ENCODE measurements around the gene SLC6A8. TPM values are rescaled to one million over a fixed set of nuclear protein-coding genes. Genes with fewer than 3 reads are reported as not detected.
"Not testable (repeated sequence)": the region's sequence is repeated elsewhere in the genome, so short reads cannot be mapped to it uniquely, and the experiment has no call there.

SLC6A8 gene
- polyA plus RNA-seq, 1 experiment: 11.9 TPM

DNA sequence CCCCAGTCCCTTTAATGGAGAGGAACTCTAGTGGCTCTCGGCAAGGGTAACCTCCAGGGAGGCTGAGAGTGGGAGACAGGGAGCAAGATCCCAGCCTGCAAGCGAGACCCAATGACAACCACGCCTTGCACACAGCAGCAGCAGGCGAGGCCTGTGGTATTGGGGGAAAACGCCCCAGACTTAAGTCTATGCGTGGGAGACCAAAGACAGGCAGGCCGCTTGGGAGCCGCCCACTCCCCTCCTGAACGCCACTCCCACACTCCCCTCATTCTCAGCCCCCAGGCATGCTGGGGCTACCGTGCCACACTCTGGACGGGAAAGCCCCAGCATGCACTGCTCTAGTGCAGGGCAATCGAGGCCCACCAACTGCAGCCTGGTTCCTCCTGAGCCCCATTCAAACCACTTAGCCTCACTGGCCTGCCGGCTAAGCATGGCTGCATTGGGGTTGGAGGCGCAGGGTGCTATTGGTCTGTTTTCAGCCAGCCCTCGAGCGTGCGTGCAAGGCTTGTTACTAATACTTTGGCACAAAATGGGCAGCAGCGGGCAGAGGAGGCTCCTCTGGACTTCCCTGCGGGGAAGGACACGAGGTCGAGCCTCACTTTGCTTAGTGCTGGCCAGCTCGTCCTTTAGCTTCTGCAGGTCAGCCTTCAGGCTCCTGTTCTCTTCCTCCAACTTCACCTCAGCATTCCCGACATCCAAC lies 14.8 kb downstream of the SLC6A8 start:
- ChIA-PET POLR2A (no interaction called here), CTCF (interaction anchor here (0.7 kb wide), 1 partner anchor 35 kb away, joined by 3 read pairs; no protein-coding TSS in a partner anchor)
- peaks cover 5% of the 10 kb centered on the region for H3K36me3 ChIP-seq (ENCODE audit: control insufficient read depth, insufficient read depth, low read length)
- H3K27me3 ChIP-seq (ENCODE audit: control insufficient read depth, insufficient read depth, low read length): no peaks in the 10 kb centered on the region
- TF ChIP-seq, protein P1, sequence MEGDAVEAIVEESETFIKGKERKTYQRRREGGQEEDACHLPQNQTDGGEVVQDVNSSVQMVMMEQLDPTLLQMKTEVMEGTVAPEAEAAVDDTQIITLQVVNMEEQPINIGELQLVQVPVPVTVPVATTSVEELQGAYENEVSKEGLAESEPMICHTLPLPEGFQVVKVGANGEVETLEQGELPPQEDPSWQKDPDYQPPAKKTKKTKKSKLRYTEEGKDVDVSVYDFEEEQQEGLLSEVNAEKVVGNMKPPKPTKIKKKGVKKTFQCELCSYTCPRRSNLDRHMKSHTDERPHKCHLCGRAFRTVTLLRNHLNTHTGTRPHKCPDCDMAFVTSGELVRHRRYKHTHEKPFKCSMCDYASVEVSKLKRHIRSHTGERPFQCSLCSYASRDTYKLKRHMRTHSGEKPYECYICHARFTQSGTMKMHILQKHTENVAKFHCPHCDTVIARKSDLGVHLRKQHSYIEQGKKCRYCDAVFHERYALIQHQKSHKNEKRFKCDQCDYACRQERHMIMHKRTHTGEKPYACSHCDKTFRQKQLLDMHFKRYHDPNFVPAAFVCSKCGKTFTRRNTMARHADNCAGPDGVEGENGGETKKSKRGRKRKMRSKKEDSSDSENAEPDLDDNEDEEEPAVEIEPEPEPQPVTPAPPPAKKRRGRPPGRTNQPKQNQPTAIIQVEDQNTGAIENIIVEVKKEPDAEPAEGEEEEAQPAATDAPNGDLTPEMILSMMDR (IDR thresholded peaks at IDR 0.05; ENCODE audit: insufficient read depth, low read depth, low read length): no peak
- DNase-seq (ENCODE audit: low read depth): no peak
- H3K4me3 ChIP-seq (ENCODE audit: low read depth, low read length): no peak overlapping the region

DNA sequence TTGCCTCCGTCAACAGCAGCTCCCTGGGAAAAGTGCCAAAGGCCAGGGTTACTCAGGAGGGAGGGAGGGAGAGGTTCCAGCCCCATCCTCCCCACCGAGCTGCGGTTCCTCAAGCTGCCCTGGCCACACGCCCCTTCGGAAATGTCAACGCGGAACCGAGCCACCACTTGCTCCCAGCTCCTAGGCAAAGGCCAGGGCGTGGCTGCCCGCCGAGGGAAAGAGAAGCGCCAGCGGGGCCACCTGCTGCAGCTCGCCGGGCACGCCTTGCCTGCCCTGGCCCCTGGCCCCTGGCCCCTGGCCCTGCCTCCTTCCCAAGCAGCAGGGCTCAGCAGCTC lies 15.3 kb downstream of the SLC6A8 start:
- DNase-seq (ENCODE audit: low read depth): no peak
- TF ChIP-seq, protein P1 (IDR thresholded peaks at IDR 0.05; ENCODE audit: insufficient read depth, low read depth, low read length): no peak

DNA sequence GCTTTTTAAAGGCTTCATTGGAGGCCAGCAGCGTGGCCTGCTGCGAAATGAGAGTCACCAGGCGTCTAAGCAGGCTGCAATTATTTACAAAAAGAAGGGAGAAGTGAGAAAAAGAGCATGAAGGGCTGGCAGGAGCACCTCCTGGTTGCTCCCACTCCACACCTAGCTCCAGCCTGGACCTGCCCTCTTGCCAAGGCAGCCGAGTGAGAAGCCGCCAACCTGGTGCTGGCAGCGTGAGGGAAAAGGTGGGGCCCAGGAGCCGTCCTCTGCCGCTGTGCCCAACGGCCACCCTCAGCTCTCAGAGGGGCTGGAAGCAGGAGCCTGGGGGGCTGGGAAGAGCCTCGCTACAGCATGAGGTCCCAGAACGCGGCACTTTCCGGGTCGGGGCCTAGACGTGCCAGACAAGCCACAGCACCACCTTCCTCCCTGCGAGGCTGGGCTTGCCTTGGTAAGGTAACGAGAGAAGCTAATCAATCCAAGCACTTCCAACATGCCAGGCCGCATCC lies 16.3 kb downstream of the SLC6A8 start:
- Histone ChIP-seq H3K27me3 (ENCODE audit: control insufficient read depth, insufficient read depth, low read length) (no peaks in the 10 kb centered on the region), H3K4me3 (ENCODE audit: low read depth, low read length) (no peak overlapping the region), H3K36me3 (ENCODE audit: control insufficient read depth, insufficient read depth, low read length) (peaks cover 5% of the 10 kb centered on the region)
- TF ChIP-seq, protein P1 (IDR thresholded peaks at IDR 0.05; ENCODE audit: insufficient read depth, low read depth, low read length): no peak
- POLR2A ChIA-PET: no interaction called here
- DNase-seq (ENCODE audit: low read depth): no peak
- CTCF ChIA-PET: interaction anchor here (1.1 kb wide), 1 partner anchor 22 kb away, joined by 3 read pairs; no protein-coding TSS in a partner anchor

More for the DNA sequence above, 15.3 kb downstream of the SLC6A8 start:
- POLR2A ChIA-PET: no interaction called here
- CTCF ChIA-PET: interaction anchor here (0.7 kb wide), 1 partner anchor 35 kb away, joined by 3 read pairs; no protein-coding TSS in a partner anchor
- H3K4me3 ChIP-seq (ENCODE audit: low read depth, low read length): no peak overlapping the region
- H3K27me3 ChIP-seq (ENCODE audit: control insufficient read depth, insufficient read depth, low read length): no peaks in the 10 kb centered on the region
- H3K36me3 ChIP-seq (ENCODE audit: control insufficient read depth, insufficient read depth, low read length): peaks cover 5% of the 10 kb centered on the region

DNA sequence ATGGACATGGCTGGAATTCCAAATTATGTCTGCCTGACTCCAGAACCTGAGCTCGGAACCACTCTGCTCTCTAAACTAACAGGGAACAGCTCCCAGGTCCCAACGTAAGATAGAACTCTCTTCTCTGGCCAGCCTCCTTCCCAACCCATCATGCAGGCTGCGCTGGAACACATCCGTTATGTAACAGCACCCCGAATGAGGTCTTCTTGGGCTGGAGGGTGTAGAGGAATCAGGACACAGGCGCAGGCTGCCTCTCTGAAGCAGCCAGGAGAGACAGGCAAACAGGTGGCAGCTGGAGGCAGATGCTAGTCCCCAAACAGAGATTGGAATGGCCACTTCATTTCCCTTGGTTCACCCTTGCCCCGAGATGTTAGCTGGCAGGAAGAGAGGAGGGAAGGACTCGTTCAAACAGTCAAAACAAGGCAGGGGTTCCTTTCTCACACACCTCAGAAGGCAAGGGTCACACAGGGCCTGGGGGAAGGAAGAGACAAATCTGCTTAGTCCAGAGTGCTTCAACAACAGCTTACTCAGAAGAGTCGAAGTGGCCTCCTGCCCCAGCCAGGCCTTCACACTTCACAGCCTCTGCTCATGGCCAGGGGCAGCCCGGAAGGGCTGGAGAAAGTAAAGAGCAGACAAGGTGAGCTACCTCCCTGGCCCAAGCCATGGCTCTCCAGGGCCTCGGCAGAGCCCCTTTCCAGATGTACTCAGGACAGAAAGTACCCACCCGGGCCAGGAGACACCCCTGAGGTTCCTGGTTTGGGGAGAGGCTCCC lies 17.1 kb downstream of the SLC6A8 start:
- H3K27me3 ChIP-seq (ENCODE audit: control insufficient read depth, insufficient read depth, low read length); POLR2A ChIA-PET; DNase-seq (ENCODE audit: low read depth); H3K36me3 ChIP-seq (ENCODE audit: control insufficient read depth, insufficient read depth, low read length); H3K4me3 ChIP-seq (ENCODE audit: low read depth, low read length): not testable (repeated sequence)
- CTCF ChIA-PET: interaction anchor here (1.1 kb wide), 1 partner anchor 21 kb away, joined by 3 read pairs; no protein-coding TSS in a partner anchor

DNA sequence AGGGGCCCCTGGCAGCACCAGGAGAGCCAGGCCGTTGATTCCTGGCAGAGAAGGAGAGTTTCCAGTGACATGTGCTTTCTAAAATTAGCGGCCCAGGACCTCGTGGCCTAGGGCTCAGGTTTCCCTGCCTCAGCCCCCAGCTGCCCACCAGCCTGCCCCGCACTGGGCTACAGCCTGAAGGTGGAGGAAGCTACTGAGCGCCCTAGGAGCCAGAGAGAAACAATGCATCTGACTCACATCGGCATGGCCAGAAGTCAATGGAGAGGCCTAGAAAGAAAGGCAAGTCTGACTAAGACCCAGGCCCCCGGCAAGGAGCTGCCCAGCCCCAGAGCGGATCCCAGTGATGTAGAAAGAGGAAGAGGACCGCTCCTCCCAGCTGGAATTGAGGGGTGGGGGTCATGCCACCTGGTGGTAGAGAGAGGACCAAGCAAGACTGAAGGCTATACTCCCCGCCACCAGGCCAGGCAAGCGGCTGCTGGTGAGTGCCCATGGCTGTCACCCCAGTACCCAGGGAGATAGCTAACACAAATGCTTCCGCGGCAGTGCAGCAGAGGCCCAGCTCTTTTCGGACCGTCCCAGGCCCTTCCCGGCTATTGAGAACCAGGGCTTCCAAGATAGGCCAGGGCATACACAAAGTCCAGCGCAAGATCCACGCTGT lies 17.8 kb downstream of the SLC6A8 start:
- POLR2A ChIA-PET; H3K4me3 ChIP-seq (ENCODE audit: low read depth, low read length); DNase-seq (ENCODE audit: low read depth); H3K36me3 ChIP-seq (ENCODE audit: control insufficient read depth, insufficient read depth, low read length); H3K27me3 ChIP-seq (ENCODE audit: control insufficient read depth, insufficient read depth, low read length): not testable (repeated sequence)
- CTCF ChIA-PET: interaction anchor here (1.1 kb wide), 1 partner anchor 20 kb away, joined by 3 read pairs; no protein-coding TSS in a partner anchor

DNA sequence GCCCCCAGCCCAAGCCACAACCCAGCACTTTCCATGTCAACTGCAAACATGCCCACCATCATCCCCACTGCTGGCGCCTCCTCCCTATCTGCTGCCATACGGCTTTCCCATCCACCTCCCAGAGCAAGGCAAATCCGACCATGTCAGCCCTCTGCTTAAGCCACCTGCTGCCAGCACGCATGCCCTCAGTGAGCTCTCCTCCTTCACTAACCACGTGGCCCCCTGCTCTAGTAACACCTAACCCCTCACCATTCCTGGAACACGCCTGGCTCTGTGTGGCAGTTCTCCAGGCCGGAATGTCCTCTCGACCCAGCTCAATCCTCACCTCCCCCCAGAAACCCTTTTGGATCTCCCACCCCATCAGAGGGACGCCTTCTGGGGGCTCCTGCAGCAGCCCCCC lies 19.1 kb downstream of the SLC6A8 start:
- POLR2A ChIA-PET: no interaction called here
- CTCF ChIA-PET: no interaction called here
- no peak for DNase-seq (ENCODE audit: low read depth)
- H3K36me3 ChIP-seq (ENCODE audit: control insufficient read depth, insufficient read depth, low read length): peaks cover 5% of the 10 kb centered on the region
- no peak overlapping the region for H3K4me3 ChIP-seq (ENCODE audit: low read depth, low read length)
- no peaks in the 10 kb centered on the region for H3K27me3 ChIP-seq (ENCODE audit: control insufficient read depth, insufficient read depth, low read length)
- TF ChIP-seq, protein P1 (IDR thresholded peaks at IDR 0.05; ENCODE audit: insufficient read depth, low read depth, low read length): no peak

Measured in BJ (cell line).